ENCODE measurements around the gene CCDC146.

The CCDC146 gene

GRCh38 chr7:77252506-77252905, 130.1 kb downstream of the CCDC146 start:
- no peak overlapping the region for H3K27ac ChIP-seq
- TF ChIP-seq, protein P1, sequence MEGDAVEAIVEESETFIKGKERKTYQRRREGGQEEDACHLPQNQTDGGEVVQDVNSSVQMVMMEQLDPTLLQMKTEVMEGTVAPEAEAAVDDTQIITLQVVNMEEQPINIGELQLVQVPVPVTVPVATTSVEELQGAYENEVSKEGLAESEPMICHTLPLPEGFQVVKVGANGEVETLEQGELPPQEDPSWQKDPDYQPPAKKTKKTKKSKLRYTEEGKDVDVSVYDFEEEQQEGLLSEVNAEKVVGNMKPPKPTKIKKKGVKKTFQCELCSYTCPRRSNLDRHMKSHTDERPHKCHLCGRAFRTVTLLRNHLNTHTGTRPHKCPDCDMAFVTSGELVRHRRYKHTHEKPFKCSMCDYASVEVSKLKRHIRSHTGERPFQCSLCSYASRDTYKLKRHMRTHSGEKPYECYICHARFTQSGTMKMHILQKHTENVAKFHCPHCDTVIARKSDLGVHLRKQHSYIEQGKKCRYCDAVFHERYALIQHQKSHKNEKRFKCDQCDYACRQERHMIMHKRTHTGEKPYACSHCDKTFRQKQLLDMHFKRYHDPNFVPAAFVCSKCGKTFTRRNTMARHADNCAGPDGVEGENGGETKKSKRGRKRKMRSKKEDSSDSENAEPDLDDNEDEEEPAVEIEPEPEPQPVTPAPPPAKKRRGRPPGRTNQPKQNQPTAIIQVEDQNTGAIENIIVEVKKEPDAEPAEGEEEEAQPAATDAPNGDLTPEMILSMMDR (conservative IDR thresholded peaks at IDR 0.05; ENCODE audit: low read depth) = no peak
- ChIA-PET POLR2A (ENCODE audit: low non-redundant PET) (no interaction called here), CTCF (no interaction called here)
- no peak for DNase-seq (ENCODE audit: low spot score)

GRCh38 chr7:77253151-77253550, 130.7 kb downstream of the CCDC146 start:
- no peak for DNase-seq (ENCODE audit: low spot score)
- TF ChIP-seq, protein P1 (conservative IDR thresholded peaks at IDR 0.05; ENCODE audit: low read depth) = no peak
- ChIA-PET CTCF (interaction anchor here (0.8 kb wide), 1 partner anchor 44 kb away, joined by 4 read pairs; no protein-coding TSS in a partner anchor), POLR2A (ENCODE audit: low non-redundant PET) (no interaction called here)
- H3K27ac ChIP-seq = no peak overlapping the region

- no peak overlapping the region for H3K27ac ChIP-seq
- POLR2A ChIA-PET (ENCODE audit: low non-redundant PET) = no interaction called here
- CTCF ChIA-PET = no interaction called here
- TF ChIP-seq, protein P1 (conservative IDR thresholded peaks at IDR 0.05; ENCODE audit: low read depth) = no peak
- no peak for DNase-seq (ENCODE audit: low spot score)
Measured at GRCh38 chr7:77254429-77254828, 132.0 kb downstream of the CCDC146 start.

DNA sequence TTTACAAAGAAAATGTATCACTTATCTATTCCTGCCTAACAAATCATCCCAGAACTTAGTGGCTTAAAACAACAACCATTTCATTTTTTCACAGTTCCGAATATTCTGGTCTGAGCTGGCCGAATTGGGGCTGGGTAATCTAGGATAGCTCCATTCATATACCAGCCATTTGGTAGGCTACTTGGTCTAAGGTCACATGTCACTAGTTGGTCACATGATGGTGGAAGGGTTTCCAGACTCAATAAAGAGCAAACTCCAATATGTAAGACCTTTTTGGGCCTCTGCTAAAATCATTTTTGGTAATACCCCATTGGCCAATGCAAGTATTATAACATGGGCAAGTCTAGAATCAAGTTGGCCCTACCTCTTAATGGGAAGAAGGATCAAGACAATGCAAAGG, 132.5 kb downstream of the CCDC146 start:
- CTCF ChIA-PET = no interaction called here
- POLR2A ChIA-PET (ENCODE audit: low non-redundant PET) = no interaction called here
- DNase-seq (ENCODE audit: low spot score) = no peak
- no peak overlapping the region for H3K27ac ChIP-seq
- TF ChIP-seq, protein P1 (conservative IDR thresholded peaks at IDR 0.05; ENCODE audit: low read depth) = no peak

DNA sequence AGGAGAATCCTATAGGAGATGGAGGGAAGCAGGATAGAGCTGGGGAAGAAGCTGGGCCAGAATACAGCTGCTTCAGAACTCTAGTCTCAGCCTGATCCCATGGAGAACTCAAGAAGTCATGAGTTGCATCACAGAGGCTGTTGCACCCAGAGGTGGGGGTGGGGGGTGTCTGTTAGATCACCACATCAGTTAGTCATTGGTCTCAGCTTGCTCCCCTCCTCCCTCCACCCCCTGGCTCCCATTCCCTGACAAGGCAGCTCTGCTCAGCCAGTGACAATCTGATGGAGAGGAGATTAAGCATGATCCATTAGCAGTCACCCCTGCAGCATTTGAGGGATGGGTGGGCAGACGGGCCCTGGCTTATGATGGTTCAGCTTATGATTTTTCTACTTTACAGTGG, 135.6 kb downstream of the CCDC146 start:
- TF ChIP-seq, protein P1 (conservative IDR thresholded peaks at IDR 0.05; ENCODE audit: low read depth) = no peak
- CTCF ChIA-PET = interaction anchor here (0.9 kb wide), 1 partner anchor 23 kb away, joined by 8 read pairs; no protein-coding TSS in a partner anchor
- H3K27ac ChIP-seq = no peak overlapping the region
- DNase-seq (ENCODE audit: low spot score) = no peak
- POLR2A ChIA-PET (ENCODE audit: low non-redundant PET) = interaction anchor here (0.6 kb wide), 1 partner anchor 1069 kb away, joined by 3 read pairs; no protein-coding TSS in a partner anchor

DNA sequence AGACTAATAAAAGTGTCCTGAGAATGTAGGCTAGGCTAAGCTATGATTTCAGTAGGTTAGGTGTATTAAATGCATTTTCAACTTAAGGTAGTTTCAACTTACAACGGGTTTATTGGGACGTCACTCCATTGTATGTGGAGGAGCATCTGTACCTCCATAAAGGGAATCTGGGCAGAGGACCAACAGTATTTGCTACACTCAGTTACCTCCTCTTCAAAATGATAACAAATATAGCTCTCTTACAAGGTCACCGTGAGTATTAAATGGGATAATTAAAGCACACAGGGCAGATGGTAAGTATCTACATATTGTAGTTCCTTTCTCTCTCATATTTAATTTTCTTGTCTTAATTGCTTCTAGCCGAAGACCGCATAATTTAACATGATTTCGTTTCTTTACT, 136.2 kb downstream of the CCDC146 start:
- no peak overlapping the region for H3K27ac ChIP-seq
- ChIA-PET POLR2A (ENCODE audit: low non-redundant PET) (interaction anchor here (0.6 kb wide), 1 partner anchor 10 kb away, joined by 8 read pairs; no protein-coding TSS in a partner anchor), CTCF (no interaction called here)
- no peak for DNase-seq (ENCODE audit: low spot score)
- TF ChIP-seq, protein P1 (conservative IDR thresholded peaks at IDR 0.05; ENCODE audit: low read depth) = no peak
